Measurements from ENCODE around the gene CD82. TPM values are rescaled to one million over a fixed set of nuclear protein-coding genes. Genes with fewer than 3 reads are reported as not detected.

CD82 gene
- total RNA-seq, 3 donors from 2014 or later = 27.2 to 43.2 (median 29.6) TPM

GRCh38 chr11:44615041-44615755 lies 49.7 kb downstream of the CD82 start:
- ATAC-seq (no peak), DNase-seq (peak in 1 of 3 donors; percentile 23)
- Histone ChIP-seq H3K9me3 (no peaks in the 10 kb centered on the region), H3K4me1 (ENCODE audit: low read depth) (no peaks in the 10 kb centered on the region), H3K4me3 (no peak overlapping the region), H3K36me3 (ENCODE audit: low read depth) (no peaks in the 10 kb centered on the region)
- intact Hi-C loops (cut with DNase I, micrococcal nuclease) = loop anchor here in 1 of 2 donors (10.0 kb wide), 1 partner anchor 330 kb away; no protein-coding TSS in a partner anchor
- TF ChIP-seq, protein P1, sequence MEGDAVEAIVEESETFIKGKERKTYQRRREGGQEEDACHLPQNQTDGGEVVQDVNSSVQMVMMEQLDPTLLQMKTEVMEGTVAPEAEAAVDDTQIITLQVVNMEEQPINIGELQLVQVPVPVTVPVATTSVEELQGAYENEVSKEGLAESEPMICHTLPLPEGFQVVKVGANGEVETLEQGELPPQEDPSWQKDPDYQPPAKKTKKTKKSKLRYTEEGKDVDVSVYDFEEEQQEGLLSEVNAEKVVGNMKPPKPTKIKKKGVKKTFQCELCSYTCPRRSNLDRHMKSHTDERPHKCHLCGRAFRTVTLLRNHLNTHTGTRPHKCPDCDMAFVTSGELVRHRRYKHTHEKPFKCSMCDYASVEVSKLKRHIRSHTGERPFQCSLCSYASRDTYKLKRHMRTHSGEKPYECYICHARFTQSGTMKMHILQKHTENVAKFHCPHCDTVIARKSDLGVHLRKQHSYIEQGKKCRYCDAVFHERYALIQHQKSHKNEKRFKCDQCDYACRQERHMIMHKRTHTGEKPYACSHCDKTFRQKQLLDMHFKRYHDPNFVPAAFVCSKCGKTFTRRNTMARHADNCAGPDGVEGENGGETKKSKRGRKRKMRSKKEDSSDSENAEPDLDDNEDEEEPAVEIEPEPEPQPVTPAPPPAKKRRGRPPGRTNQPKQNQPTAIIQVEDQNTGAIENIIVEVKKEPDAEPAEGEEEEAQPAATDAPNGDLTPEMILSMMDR (IDR thresholded peaks at IDR 0.05) = no peak

DNA sequence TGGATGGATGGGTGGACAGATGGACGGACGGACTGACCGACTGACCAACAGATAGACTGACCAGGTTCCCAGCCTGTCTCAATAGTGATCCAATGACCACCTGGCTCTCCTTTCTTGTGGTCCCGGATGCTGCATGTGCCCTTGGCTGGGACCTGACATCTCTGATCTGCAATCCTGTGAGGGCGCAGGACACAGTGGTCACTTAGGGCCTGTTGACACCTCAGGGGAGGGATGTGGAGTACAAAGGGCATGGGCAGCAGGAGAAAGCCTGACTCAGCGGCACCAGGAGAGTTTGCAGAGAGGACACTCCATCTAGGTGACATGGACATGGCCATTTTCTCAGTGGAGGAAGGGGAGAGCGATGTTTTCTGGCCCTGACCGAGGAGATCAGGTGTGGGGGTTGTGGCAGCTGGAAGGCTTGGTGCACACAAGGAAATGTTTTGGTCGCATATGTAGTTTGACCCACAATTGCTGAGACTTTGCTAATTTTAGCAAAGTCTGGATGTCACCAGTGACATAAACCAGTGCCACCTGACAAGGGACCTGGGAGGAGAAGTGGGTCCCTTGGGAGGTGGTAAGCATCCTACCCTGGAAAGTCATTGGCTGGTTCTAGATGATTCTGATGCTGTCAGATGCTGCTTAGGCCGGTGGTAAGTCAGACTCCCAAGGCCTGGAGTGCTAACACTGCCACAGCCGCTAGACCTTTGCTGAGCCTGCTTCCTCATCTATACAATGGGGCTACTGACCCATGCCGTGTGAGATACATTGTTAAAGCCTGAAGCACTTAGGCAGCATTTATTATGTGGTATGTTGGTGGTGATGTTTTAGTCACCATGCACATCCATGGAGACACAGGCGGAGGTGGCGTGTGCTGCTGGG lies 50.7 kb downstream of the CD82 start:
- intact Hi-C loops (cut with DNase I, micrococcal nuclease) = loop anchor here (2.0 to 10.0 kb wide), 3 partner anchors 59 to 331 kb away; no protein-coding TSS in a partner anchor
- Histone ChIP-seq H3K36me3 (ENCODE audit: low read depth) (no peaks in the 10 kb centered on the region), H3K9me3 (no peaks in the 10 kb centered on the region), H3K4me1 (ENCODE audit: low read depth) (peaks cover under 1% of the 10 kb centered on the region), H3K4me3 (no peak overlapping the region)
- ATAC-seq (no peak), DNase-seq (no peak)
- TF ChIP-seq, protein P1 (IDR thresholded peaks at IDR 0.05) = no peak

DNA sequence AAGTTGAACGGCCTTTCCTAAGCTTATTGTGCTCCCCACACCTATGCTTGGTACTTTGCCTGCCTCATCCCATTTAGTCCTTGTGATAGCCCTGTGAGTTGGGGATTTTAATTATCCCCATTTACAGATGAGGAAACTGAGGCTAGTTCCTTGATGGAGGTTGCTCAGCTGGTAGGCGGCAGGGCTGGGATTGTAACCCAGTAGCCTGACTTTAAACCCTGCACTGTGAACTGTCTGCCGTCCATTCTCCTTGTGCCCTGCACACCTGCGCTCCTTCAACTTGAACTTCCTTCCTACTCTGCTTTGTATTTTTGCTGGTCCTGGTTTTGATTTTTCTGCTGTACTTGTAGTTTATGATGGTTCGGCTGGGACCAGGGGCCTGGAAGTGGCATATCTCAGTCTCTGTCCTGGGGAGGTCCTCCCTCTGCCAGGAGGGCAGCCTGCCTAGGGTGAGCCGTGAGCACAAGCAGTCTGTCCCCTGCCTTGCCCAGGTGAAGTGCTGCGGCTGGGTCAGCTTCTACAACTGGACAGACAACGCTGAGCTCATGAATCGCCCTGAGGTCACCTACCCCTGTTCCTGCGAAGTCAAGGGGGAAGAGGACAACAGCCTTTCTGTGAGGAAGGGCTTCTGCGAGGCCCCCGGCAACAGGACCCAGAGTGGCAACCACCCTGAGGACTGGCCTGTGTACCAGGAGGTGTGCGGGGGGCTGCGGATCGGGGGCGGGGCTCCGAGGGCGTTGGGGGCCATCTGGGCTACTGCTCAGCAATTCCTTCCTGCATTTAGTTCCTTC lies 52.4 kb downstream of the CD82 start:
- ATAC-seq (no peak), DNase-seq (no peak)
- Histone ChIP-seq H3K4me3 (no peak overlapping the region), H3K36me3 (ENCODE audit: low read depth) (no peaks in the 10 kb centered on the region), H3K4me1 (ENCODE audit: low read depth) (peaks cover 4% of the 10 kb centered on the region), H3K9me3 (no peaks in the 10 kb centered on the region)
- TF ChIP-seq, protein P1 (IDR thresholded peaks at IDR 0.05) = no peak
- intact Hi-C loops (cut with DNase I, micrococcal nuclease) = loop anchor here (2.0 to 10.0 kb wide), 3 partner anchors 61 to 333 kb away; no protein-coding TSS in a partner anchor

DNA sequence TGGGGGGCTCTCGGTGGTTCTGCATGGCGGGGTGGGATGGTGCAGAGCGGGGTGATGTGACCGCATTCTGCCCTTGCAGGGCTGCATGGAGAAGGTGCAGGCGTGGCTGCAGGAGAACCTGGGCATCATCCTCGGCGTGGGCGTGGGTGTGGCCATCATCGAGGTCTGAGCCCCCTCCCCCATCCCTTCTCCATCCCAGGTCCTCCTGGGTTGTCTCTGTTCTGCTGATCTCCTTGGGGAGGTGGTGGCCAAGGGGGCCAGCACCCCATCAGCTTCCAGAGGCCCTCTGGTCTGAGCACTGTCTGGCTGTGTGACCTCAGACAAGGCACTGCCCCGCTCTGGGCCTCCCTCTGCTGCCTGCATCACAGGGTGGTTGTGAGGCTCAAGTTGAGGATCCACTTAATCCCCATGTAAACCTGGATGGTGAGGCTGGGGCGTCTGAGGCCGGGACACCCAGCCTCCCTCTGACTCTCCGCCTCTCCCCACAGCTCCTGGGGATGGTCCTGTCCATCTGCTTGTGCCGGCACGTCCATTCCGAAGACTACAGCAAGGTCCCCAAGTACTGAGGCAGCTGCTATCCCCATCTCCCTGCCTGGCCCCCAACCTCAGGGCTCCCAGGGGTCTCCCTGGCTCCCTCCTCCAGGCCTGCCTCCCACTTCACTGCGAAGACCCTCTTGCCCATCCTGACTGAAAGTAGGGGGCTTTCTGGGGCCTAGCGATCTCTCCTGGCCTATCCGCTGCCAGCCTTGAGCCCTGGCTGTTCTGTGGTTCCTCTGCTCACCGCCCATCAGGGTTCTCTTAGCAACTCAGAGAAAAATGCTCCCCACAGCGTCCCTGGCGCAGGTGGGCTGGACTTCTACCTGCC lies 53.3 kb downstream of the CD82 start:
- ATAC-seq = no peak
- intact Hi-C loops (cut with DNase I, micrococcal nuclease) = loop anchor here in 1 of 2 donors (10.0 kb wide), 1 partner anchor 334 kb away; no protein-coding TSS in a partner anchor
- H3K36me3 ChIP-seq (ENCODE audit: low read depth) = no peaks in the 10 kb centered on the region
- TF ChIP-seq, protein P1 (IDR thresholded peaks at IDR 0.05) = no peak
- H3K4me1 ChIP-seq (ENCODE audit: low read depth) = peaks cover 4% of the 10 kb centered on the region
- H3K9me3 ChIP-seq = no peaks in the 10 kb centered on the region
- DNase-seq = no peak
- H3K4me3 ChIP-seq = no peak overlapping the region
